Neural cell (in vitro differentiated cells): ENCODE data around the gene FOXK1.

Experiments used
- CTCF ChIP-seq: fragments of 450-650 bp; IDR thresholded peaks from 2 replicates; pipeline ENCODE4 v1.5.1; 2014; ENCODE audit warnings: antibody characterized with exemption, mild to moderate bottlenecking, moderate library complexity; ENCODE audit not compliant: poor library complexity, severe bottlenecking
- EZH2 ChIP-seq: fragments of 200-600, 300-800 bp; shearing (Covaris generic), sonication (generic); IDR thresholded peaks from 2 replicates; pipeline ENCODE4 v1.6.1; 2014; ENCODE audit warnings: antibody characterized with exemption, low read length, borderline replicate concordance, mild to moderate bottlenecking; ENCODE audit not compliant: insufficient read depth, poor library complexity, severe bottlenecking
- POLR2AphosphoS5 ChIP-seq: IDR thresholded peaks from 2 replicates; pipeline ENCODE4 v1.6.1; 2012

GRCh38 chr7:4749363-4749762 is 67.3 kb downstream of the FOXK1 start:
- TF ChIP-seq CTCF (no peak), POLR2AphosphoS5 (no peak), EZH2 (no peak)
